Esophagus squamous epithelium (tissue), 5 donors: ENCODE measurements around the gene MRTO4. TPM values are rescaled to one million over a fixed set of nuclear protein-coding genes. Genes with fewer than 3 reads are reported as not detected.

Source experiments
- DNase-seq: peaks from one replicate; lab custom pipeline; 2025; lab: John Stamatoyannopoulos, UW
- H3K27ac ChIP-seq, 4 donors: fragments of 200-600 bp; sonication (generic); one replicate each; pipeline ENCODE4 v1.5.1; 2016 to 2019; ENCODE audit warnings: mild to moderate bottlenecking in 1 of 4
- H3K27me3 ChIP-seq, 4 donors: fragments of 200-600 bp; sonication (generic); 1 replicate in 3 of 4; 2 replicates in 1 of 4; pipeline versions ENCODE4 v1.5.1 to v1.6.0; 2017 to 2021; ENCODE audit warnings: antibody characterized with exemption in 1 of 4
- H3K36me3 ChIP-seq, 3 donors: fragments of 200-600 bp; sonication (generic); one replicate each; pipeline ENCODE4 v1.5.1; 2016 to 2019
- H3K4me1 ChIP-seq, 3 donors: fragments of 200-600 bp; sonication (generic); one replicate each; pipeline ENCODE4 v1.5.1; 2017 to 2019
- H3K4me3 ChIP-seq, 4 donors: fragments of 200-600 bp; sonication (generic); 1 replicate in 3 of 4; 2 replicates in 1 of 4; pipeline ENCODE4 v1.5.1; 2016 to 2019; ENCODE audit warnings: mild to moderate bottlenecking in 2 of 4, moderate library complexity in 1 of 4
- H3K9me3 ChIP-seq, 3 donors: fragments of 200-600 bp; sonication (generic); one replicate each; pipeline ENCODE4 v1.5.1; 2016 to 2019
- CTCF ChIP-seq, 6 experiments: fragments of 450-650 bp in 4 of 6; fragments of 200-600 bp in 2 of 6; sonication (generic) in 2 of 6; IDR thresholded peaks; one replicate each; pipeline ENCODE4 v1.5.1; 2016 to 2019; ENCODE audit warnings: antibody characterized with exemption in 6 of 6, mild to moderate bottlenecking in 4 of 6, moderate library complexity in 4 of 6
- POLR2A ChIP-seq, 4 donors: fragments of 450-650 bp; IDR thresholded peaks; one replicate each; pipeline ENCODE4 v1.6.1; 2017; ENCODE audit warnings: antibody characterized with exemption in 4 of 4, mild to moderate bottlenecking in 4 of 4, moderate library complexity in 3 of 4
- WGBS, 2 donors: methylation state at CpG; one replicate each; pipeline ENCODE4 v1.1.5; 2018; 5-methylcytosine and 5-hydroxymethylcytosine counted together
- intact Hi-C: fragments of 100-400 bp; cut with DNase I; formaldehyde crosslinking; loops from one replicate; pipeline ENCODE4 v1.15.0; 2022
- small RNA-seq, 4 donors: library from RNA; depleted of rRNA; stranded (forward); fragments of <200 nt; gene quantifications; one replicate each; pipeline ENCODE3, GENCODE V24; 2016
- total RNA-seq, 4 donors: library from RNA; depleted of rRNA; stranded (reverse); fragments of >200 nt; gene quantifications; one replicate each; pipeline ENCODE4 v1.1.0, GENCODE V29; 2016
- donor health status: DM: yes; HTN: yes; CAD: no.

The MRTO4 gene
- total RNA-seq, 4 donors from 2014 or later, result 25.4 to 48.3 (median 34.2) TPM

- Histone ChIP-seq H3K4me1 (peaks cover 6 to 34% (median 9%) of the 10 kb centered on the region in 3 donors), H3K9me3 (no peaks in the 10 kb centered on the region), H3K27me3 (no peaks in the 10 kb centered on the region), H3K4me3 (no peak overlapping the region), H3K36me3 (peaks cover 23 to 71% (median 28%) of the 10 kb centered on the region in 3 donors), H3K27ac (no peak overlapping the region)
- DNase-seq, result no peak
- WGBS, 2 donors, result 89 to 100% methylated on average over 4 to 6 of the region's 6 CpGs
- intact Hi-C loops, result no loop called here
- TF ChIP-seq CTCF (IDR thresholded peaks at IDR 0.05) (no peak), POLR2A (IDR thresholded peaks at IDR 0.05) (no peak)
These were observed 55.3 kb downstream of the MRTO4 start for GRCh38 chr1:19306941-19307340.

GRCh38 chr1:19307794-19308508 lies 56.3 kb downstream of the MRTO4 start:
- Histone ChIP-seq H3K4me1 (peaks cover 9 to 39% (median 14%) of the 10 kb centered on the region in 3 donors), H3K9me3 (no peaks in the 10 kb centered on the region), H3K27me3 (no peaks in the 10 kb centered on the region), H3K27ac (no peak overlapping the region), H3K4me3 (no peak overlapping the region), H3K36me3 (peaks cover 23 to 61% (median 28%) of the 10 kb centered on the region in 3 donors)
- TF ChIP-seq CTCF (IDR thresholded peaks at IDR 0.05) (no peak), POLR2A (IDR thresholded peaks at IDR 0.05) (no peak)
- intact Hi-C loops, result no loop called here
- no peak for DNase-seq
- WGBS, 2 donors, result 96% methylated on average over 2 of the region's 10 CpGs; no CpG with 5 or more reads in 1 of the 2 donors

DNA sequence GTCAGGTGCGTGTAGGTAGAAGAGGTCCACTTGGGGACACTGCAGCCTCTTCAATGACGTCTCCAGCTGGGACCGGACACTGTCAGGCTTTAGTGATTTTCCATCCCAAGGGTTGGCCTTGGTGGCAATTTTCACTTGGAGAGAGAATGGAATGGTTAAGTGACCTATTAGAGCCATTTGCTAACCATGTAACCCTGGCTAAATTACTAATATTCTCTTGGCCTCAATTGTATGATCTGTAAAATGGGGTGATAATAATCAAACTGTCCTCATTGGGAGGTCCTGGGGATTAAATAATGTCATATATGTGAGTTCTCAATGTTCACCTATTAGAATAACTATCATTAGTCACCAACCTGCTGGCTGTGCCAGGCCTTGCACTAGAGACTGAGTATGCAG lies 56.9 kb downstream of the MRTO4 start:
- H3K27me3 ChIP-seq, result no peaks in the 10 kb centered on the region
- DNase-seq, result no peak
- H3K9me3 ChIP-seq, result no peaks in the 10 kb centered on the region
- peaks cover 13 to 45% (median 16%) of the 10 kb centered on the region in 3 donors for H3K4me1 ChIP-seq
- TF ChIP-seq POLR2A (IDR thresholded peaks at IDR 0.05) (no peak), CTCF (IDR thresholded peaks at IDR 0.05) (no peak)
- peaks cover 21 to 55% (median 27%) of the 10 kb centered on the region in 3 donors for H3K36me3 ChIP-seq
- intact Hi-C loops, result no loop called here
- 100% methylated on average over 1 of the region's 3 CpGs for WGBS, 2 donors
- H3K27ac ChIP-seq, result no peak overlapping the region
- H3K4me3 ChIP-seq, result no peak overlapping the region

- Histone ChIP-seq H3K9me3 (no peaks in the 10 kb centered on the region), H3K27ac (no peak overlapping the region), H3K4me3 (no peak overlapping the region), H3K4me1 (peaks cover 13 to 52% (median 16%) of the 10 kb centered on the region in 3 donors), H3K27me3 (no peaks in the 10 kb centered on the region), H3K36me3 (peaks cover 14 to 48% (median 20%) of the 10 kb centered on the region in 3 donors)
- no peak for DNase-seq
- WGBS, 2 donors, result 71 to 87% methylated on average over 6 of the region's 6 CpGs
- TF ChIP-seq POLR2A (IDR thresholded peaks at IDR 0.05), result no peak
- no peak for TF ChIP-seq CTCF (IDR thresholded peaks at IDR 0.05)
- intact Hi-C loops, result no loop called here
These were observed 57.7 kb downstream of the MRTO4 start for GRCh38 chr1:19309123-19309813.

Small RNA genes lying within 50 kb of the gene (small RNA-seq; reads per million reads assigned to genes)
- 0 to 0.60 (median 0) reads per million in 4 donors for gene RNU6-1099P

Other genes starting within 250 kb of the MRTO4 start
- gene UBR4, start 41.5 kb upstream of the MRTO4 start, total RNA-seq, result 100 to 1,000 TPM in 1 of 4 donors, 10 to 100 TPM in 3; 52.4 to 121 (median 88.3) TPM
- 10 to 100 TPM; 18.7 to 38.0 (median 34.7) TPM for gene EMC1, start 281 bp upstream of the MRTO4 start, total RNA-seq
- gene AKR7A3, start 37.0 kb downstream of the MRTO4 start, total RNA-seq, result 1 to 10 TPM in 3 of 4 donors, under 1 TPM in 1; 0.50 to 2.4 (median 2.0) TPM
- 10 to 100 TPM; 57.7 to 93.4 (median 70.3) TPM for gene AKR7A2, start 60.3 kb downstream of the MRTO4 start, total RNA-seq
- 10 to 100 TPM in 2 of 4 donors, 1 to 10 TPM in 2; 6.8 to 14.3 (median 10.3) TPM for gene SLC66A1, start 60.5 kb downstream of the MRTO4 start, total RNA-seq
- 100 to 1,000 TPM in 3 of 4 donors, 10 to 100 TPM in 1; 89.4 to 146 (median 126) TPM for gene CAPZB, start 233.7 kb downstream of the MRTO4 start, total RNA-seq